HG03460 (cell line): Measurements from ENCODE around the gene CTTN.

Source experiments
- ATAC-seq: cut with Tn5 transposase; IDR thresholded peaks from one replicate; pipeline ENCODE4 v1.9.1; 2021; ENCODE audit not compliant: unreplicated experiment

The CTTN gene

DNA sequence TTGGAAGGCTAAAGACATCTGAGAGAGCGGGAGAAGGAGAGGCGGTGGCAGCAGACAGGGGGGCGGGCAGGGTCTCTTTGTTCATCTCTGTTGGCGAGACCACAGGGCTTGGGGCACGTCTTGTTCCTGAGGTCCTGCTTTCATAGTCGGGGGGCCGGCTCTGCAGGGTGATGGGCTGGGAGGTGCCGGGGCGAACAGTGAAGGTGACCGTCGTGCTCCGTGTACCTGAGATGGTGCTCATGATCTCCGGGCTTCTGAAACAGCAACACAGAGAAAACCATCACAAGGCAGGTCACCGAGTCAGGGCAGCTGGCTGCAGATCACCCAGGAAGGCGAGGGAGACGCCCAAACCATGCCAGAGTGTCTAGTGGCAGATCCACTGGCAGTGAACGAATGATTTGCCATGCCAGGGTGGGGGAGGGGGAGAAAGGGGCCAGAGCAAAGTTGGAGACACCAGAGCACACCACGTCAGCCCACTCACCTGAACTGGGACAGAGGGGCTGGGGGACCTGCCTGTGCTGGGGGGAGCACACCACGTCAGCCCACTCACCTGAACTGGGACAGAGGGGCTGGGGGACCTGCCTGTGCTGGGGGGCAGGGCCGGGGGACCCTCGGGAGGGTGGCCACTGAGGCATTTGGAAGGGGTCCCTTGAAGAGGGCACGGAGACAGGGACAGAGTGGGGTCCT lies 75.0 kb downstream of the CTTN start:
- no peak for ATAC-seq

- ATAC-seq: no peak
Observed at GRCh38 chr11:70473873-70474690, 75.8 kb downstream of the CTTN start.

GRCh38 chr11:70474710-70475109 lies 76.4 kb downstream of the CTTN start:
- no peak for ATAC-seq

GRCh38 chr11:70476669-70477068 lies 78.3 kb downstream of the CTTN start:
- ATAC-seq: no peak

DNA sequence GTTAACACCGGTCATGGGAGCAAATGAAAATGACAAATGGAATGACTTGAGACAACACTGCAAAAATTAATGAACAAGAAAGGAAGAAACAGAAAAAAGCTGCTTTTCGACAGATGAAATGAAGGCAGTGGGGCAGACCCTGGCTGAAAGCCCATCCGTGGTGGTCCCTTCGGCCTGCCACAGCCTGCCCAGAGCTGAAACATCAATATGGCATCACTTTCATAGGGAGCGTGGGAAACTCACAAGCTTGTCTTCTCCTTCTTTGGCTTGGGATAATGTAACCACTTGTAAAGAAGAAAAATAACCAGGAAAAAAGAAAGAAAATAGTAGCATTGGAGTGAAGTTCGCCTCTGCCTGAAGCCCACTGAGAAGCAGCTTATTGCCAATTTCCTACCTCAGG lies 78.8 kb downstream of the CTTN start:
- no peak for ATAC-seq

- no peak for ATAC-seq
Observed at GRCh38 chr11:70477609-70478008, 79.3 kb downstream of the CTTN start.

DNA sequence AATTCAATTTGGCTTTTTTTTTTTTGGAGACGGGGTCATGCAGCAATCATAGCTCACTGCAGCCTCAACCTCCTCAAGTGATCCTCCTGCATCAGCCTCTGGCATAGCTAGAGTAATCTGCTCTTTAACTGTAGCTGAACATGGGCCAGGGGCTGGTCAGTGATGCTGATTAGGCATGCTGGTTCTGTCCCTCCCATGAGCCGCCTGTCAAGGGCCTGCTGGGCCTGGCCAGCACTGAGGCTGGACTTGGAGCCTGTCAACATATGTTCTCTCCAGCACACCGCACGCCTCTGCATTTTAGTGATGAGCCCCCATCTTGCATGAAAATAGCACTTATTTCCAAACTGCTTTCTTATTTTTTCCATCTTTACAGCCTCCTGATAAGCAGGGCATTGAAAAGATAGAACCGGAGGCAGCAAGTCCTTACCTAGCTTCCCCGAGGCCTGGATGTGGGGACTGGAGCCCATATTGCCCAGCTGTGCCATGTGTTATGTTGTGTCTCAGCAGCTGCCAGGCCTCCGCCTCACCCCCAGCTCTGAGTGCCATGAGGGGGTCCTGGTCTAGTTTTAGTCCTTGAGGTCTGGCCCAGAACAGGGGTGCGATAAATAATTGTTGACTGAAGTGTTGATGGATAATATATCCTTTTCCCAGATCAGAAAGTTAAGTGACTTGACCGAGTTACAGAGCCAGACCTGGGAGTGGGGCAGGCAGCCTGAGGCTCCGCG lies 80.0 kb downstream of the CTTN start:
- no peak for ATAC-seq

- no peak for ATAC-seq
Observed at GRCh38 chr11:70480711-70481110, 82.4 kb downstream of the CTTN start.

DNA sequence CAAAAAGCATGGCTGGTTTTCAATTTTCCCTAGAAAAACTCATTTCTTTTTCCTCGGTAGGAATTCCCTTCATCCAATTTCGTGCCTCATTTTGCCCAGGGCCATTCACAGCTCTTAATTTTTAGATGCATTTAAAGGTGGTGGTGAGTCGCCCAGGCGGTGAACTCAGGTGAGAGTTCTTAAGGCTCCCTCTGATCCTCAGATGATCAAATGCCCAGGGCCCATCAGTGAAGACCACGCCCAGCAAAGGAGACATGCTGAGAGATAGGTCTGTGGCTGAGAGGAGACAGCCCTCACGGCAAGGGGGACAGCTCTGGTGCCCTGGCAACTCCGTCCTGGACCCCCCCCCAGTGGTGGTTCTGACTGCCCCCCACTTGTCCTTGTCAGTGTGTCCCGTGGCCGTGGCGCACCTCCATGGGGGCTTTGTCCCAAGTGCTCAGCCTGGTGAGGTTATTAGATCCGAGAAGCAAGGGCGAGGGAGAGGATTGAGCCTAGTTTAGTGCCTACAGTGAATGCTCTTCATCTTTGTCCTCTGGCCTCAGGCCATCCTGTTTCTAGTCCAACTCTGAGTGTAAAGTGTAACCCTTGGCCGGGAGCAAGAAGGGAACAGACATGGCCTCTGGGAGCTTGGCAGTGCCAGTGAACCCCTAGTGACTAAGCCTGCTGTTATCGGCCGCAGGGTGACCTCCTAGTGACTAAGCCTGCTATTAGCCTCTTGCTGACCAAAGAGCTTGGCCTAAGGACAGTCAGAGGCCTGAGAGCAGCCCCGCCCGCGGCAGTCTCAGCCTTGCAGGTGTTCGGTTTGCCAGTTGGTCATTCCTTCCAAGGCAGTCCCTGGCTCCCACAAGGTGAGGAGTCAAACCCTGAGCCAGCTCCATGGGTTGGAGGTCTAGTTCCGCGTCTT lies 83.5 kb downstream of the CTTN start:
- no peak for ATAC-seq

- no peak for ATAC-seq
Observed at GRCh38 chr11:70482529-70482917, 84.2 kb downstream of the CTTN start.

DNA sequence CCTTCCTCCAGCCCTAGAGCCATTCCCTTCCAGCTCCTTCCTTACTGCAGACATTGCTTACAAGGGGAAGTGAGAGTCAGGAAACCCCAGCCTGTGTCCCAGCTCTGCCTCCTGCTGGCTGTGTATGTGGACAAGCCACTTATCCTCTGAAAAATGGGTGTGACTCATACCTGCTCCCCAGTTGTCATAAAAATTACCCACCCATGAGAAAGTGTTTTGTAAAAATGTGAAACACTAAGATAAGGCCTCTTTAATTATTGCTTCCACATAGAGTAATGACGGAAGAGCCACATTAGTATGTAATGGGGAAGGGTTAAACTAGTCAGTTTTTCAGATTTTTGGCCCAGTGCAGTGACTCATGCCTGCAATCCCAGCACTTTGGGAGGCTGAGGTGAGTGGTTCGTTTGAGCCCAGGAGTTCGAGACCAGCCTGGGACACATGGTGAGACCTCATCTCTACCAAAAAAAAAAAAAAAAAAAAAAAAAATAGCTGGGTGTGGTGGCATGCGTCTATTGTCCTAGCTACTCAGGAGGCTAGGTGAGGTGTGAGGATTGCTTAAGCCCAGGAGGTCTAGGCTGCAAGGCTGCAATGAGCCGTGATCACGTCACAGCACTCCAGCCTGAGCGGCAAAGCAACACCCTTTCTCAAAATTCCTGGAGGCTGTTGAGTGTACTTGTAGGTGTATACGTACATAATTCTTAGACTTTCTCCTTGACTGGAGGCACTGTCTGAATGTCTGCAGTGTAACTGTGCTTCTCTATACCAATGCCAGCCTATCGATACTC lies 84.9 kb downstream of the CTTN start:
- no peak for ATAC-seq

DNA sequence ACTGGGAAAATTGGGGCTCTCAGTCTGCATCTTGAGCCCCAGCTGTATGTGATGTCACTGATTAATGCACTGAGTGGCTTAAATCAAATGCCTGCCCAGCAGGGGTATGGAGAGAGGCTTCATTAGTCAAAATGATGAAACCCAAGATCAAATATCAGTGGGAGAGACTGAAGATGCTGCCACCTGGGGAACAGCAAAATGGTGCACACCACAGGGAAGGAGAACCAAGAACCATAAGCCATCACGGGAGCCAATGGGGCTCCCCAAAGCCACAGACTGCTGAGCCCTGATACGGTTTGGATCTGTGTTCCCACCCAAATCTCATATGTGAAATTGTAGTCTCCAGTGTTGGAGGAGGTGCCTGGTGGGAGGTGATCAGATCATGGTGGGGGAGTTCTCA lies 85.6 kb downstream of the CTTN start:
- no peak for ATAC-seq

DNA sequence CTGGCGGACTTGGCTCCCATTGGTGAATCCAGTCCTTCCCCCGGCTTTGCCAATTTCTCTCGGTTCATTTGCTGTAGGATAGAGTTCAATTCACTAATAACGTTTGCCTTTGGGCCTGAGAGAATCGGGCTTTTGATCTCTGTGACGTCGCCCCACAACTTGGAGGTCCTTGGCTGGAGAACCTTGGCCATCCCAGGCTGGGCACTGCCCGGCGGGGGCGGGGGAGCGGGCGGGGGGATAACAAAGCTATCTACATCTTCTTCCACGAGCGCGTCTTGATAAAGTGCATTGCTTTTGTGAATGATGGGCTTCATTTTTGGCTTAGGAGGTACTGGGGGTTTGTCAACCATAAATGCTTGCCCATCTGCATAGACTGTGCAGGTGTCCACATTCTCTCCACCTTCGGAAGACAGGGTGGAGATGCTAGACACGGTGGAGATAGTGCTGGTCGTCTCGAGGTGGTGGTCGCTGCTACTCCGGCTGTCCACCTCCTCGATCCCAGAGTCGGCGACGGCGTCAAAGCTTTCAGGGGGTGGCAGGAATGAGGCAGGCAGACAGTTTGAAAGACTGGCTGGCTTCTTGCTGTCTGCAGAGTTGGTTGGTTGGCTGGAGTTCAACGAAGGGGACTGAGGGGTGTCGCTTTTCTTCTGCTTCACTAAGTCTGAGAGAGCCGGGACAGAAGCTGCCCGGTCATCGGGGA lies 87.1 kb downstream of the CTTN start:
- no peak for ATAC-seq

GRCh38 chr11:70486026-70486415 lies 87.7 kb downstream of the CTTN start:
- no peak for ATAC-seq
